Upper lobe of right lung (tissue), 1 donor: ENCODE data around the gene CNNM4. TPM values are rescaled to one million over a fixed set of nuclear protein-coding genes. Genes with fewer than 3 reads are reported as not detected.

Experiments used
- ATAC-seq: fragments of 200-7000 bp; cut with Tn5 transposase; one replicate; pipeline ENCODE4 v1.9.1; 2020; ENCODE audit warnings: mild to moderate bottlenecking, moderate library complexity
- DNase-seq: peaks from one replicate; pipeline ENCODE4 v3.0.0-alpha.2; 2020
- H3K27ac ChIP-seq: fragments of 200-600 bp; one replicate; pipeline ENCODE4 v1.8.0; 2022
- H3K27me3 ChIP-seq: fragments of 200-600 bp; one replicate; pipeline ENCODE4 v1.8.0; 2022; ENCODE audit warnings: mild to moderate bottlenecking
- H3K36me3 ChIP-seq: fragments of 200-600 bp; one replicate; pipeline ENCODE4 v1.8.0; 2022
- H3K4me1 ChIP-seq: fragments of 200-600 bp; one replicate; pipeline ENCODE4 v1.8.0; 2022
- H3K4me3 ChIP-seq: fragments of 200-600 bp; one replicate; pipeline ENCODE4 v1.8.0; 2022; ENCODE audit warnings: mild to moderate bottlenecking
- H3K9me3 ChIP-seq: fragments of 200-600 bp; one replicate; pipeline ENCODE4 v1.8.0; 2022
- CTCF ChIP-seq: fragments of 200-600 bp; IDR thresholded peaks from one replicate; pipeline ENCODE4 v1.8.0; 2022; ENCODE audit warnings: antibody characterized with exemption
- intact Hi-C: fragments of 100-400 bp; cut with DNase I; formaldehyde crosslinking; loops from one replicate; pipeline ENCODE4 v1.11.0; 2022
- total RNA-seq: library from RNA; stranded (reverse); fragmentation: NEBNext Ultra II Directional; extraction: Animal tissue kit (Norgen Biotek cat#: 25700); gene quantifications from one replicate; pipeline ENCODE4 v1.2.1, GENCODE V29; 2021
- donor health status: DM: no; HTN: yes; CAD: no; lungs with severe emphysema.

CNNM4 gene
- total RNA-seq, 1 donor from 2014 or later: 15.0 TPM

GRCh38 chr2:96798733-96799622 is 38.3 kb downstream of the CNNM4 start:
- ATAC-seq (no peak), DNase-seq (no peak)
- Histone ChIP-seq H3K27ac (no peak overlapping the region), H3K4me1 (no peaks in the 10 kb centered on the region), H3K4me3 (no peak overlapping the region), H3K9me3 (no peaks in the 10 kb centered on the region), H3K36me3 (peaks cover 17% of the 10 kb centered on the region), H3K27me3 (no peaks in the 10 kb centered on the region)
- intact Hi-C loops: no loop called here
- no peak for TF ChIP-seq CTCF

GRCh38 chr2:96799623-96799935 is 38.9 kb downstream of the CNNM4 start:
- intact Hi-C loops: no loop called here
- Histone ChIP-seq H3K27me3 (no peaks in the 10 kb centered on the region), H3K4me1 (no peaks in the 10 kb centered on the region), H3K9me3 (no peaks in the 10 kb centered on the region), H3K4me3 (no peak overlapping the region), H3K27ac (no peak overlapping the region), H3K36me3 (peaks cover 17% of the 10 kb centered on the region)
- DNase-seq (no peak), ATAC-seq (no peak)
- TF ChIP-seq CTCF: no peak

- no peak overlapping the region for H3K4me3 ChIP-seq
- ATAC-seq: no peak
- H3K36me3 ChIP-seq: peaks cover 17% of the 10 kb centered on the region
- intact Hi-C loops: no loop called here
- no peaks in the 10 kb centered on the region for H3K27me3 ChIP-seq
- H3K27ac ChIP-seq: no peak overlapping the region
- no peaks in the 10 kb centered on the region for H3K4me1 ChIP-seq
- DNase-seq: no peak
- TF ChIP-seq CTCF: no peak
- no peaks in the 10 kb centered on the region for H3K9me3 ChIP-seq
Observed at GRCh38 chr2:96800061-96801004, 39.6 kb downstream of the CNNM4 start.

- peak; percentile 88 for TF ChIP-seq CTCF
- ATAC-seq: peak; percentile 94
- intact Hi-C loops: no loop called here
- Histone ChIP-seq H3K27ac (no peak overlapping the region), H3K4me3 (no peak overlapping the region), H3K36me3 (peaks cover 17% of the 10 kb centered on the region), H3K27me3 (no peaks in the 10 kb centered on the region), H3K9me3 (no peaks in the 10 kb centered on the region), H3K4me1 (no peaks in the 10 kb centered on the region)
- peak; percentile 87 for DNase-seq
Observed at GRCh38 chr2:96801005-96801785, 40.5 kb downstream of the CNNM4 start.
